Measurements from ENCODE around the gene HIVEP2. TPM values are rescaled to one million over a fixed set of nuclear protein-coding genes. Genes with fewer than 3 reads are reported as not detected.

The HIVEP2 gene
- total and polyA plus RNA-seq, 2 donors from 2014 or later: 2.4 to 26.0 TPM

- H3K36me3 ChIP-seq (ENCODE audit: control insufficient read depth in 2 of 3, insufficient read depth in 3 of 3, low read length in 3 of 3): no peaks in the 10 kb centered on the region
- H3K4me1 ChIP-seq (ENCODE audit: control insufficient read depth in 2 of 3, insufficient read depth in 2 of 3, low read depth in 1 of 3, low read length in 3 of 3): peaks cover 8 to 20% (median 11%) of the 10 kb centered on the region in 3 donors
These were observed 99.1 kb downstream of the HIVEP2 start for GRCh38 chr6:142845624-142846458.

GRCh38 chr6:142845143-142845571 lies 99.8 kb downstream of the HIVEP2 start:
- Histone ChIP-seq H3K4me3 (ENCODE audit: low read length in 3 of 3) (peak overlapping the region in 1 of 3 donors; percentile 43), H3K4me1 (ENCODE audit: control insufficient read depth in 2 of 3, insufficient read depth in 2 of 3, low read depth in 1 of 3, low read length in 3 of 3) (peaks cover 8 to 20% (median 11%) of the 10 kb centered on the region in 3 donors), H3K27me3 (ENCODE audit: control insufficient read depth, insufficient read depth, low read length) (no peaks in the 10 kb centered on the region), H3K27ac (ENCODE audit: low read depth in 2 of 2, low read length in 2 of 2) (peak overlapping the region; percentile 57 to 71), H3K9me3 (ENCODE audit: control insufficient read depth in 2 of 3, insufficient read depth in 1 of 3, low read length in 3 of 3) (no peaks in the 10 kb centered on the region), H3K9ac (ENCODE audit: low read length in 3 of 3) (peak overlapping the region in 1 of 3 donors; percentile 21), H3K36me3 (ENCODE audit: control insufficient read depth in 2 of 3, insufficient read depth in 3 of 3, low read length in 3 of 3) (no peaks in the 10 kb centered on the region)
- no peak for TF ChIP-seq CTCF (IDR thresholded peaks at IDR 0.05; ENCODE audit: borderline replicate concordance, extremely low read depth, insufficient read depth)
- FAIRE-seq: no peak
- DNase-seq: no peak
- intact Hi-C loops (cut with DNase I): no loop called here

More at GRCh38 chr6:142845624-142846458, 99.1 kb downstream of the HIVEP2 start:
- peak; percentile 88 to 96 (median 92) for DNase-seq
- H3K9me3 ChIP-seq (ENCODE audit: control insufficient read depth in 2 of 3, insufficient read depth in 1 of 3, low read length in 3 of 3): no peaks in the 10 kb centered on the region
- peak overlapping the region; percentile 23 to 44 (median 43) for H3K4me3 ChIP-seq (ENCODE audit: low read length in 3 of 3)
- TF ChIP-seq CTCF (IDR thresholded peaks at IDR 0.05; ENCODE audit: borderline replicate concordance, extremely low read depth, insufficient read depth): no peak
- intact Hi-C loops (cut with DNase I): no loop called here
- H3K9ac ChIP-seq (ENCODE audit: low read length in 3 of 3): peak overlapping the region in 1 of 3 donors; percentile 21
- peak overlapping the region; percentile 57 to 71 for H3K27ac ChIP-seq (ENCODE audit: low read depth in 2 of 2, low read length in 2 of 2)
- no peak for FAIRE-seq
- no peaks in the 10 kb centered on the region for H3K27me3 ChIP-seq (ENCODE audit: control insufficient read depth, insufficient read depth, low read length)

GRCh38 chr6:142844065-142844755 lies 100.8 kb downstream of the HIVEP2 start:
- intact Hi-C loops (cut with DNase I): no loop called here
- no peak overlapping the region for H3K27ac ChIP-seq (ENCODE audit: low read depth in 2 of 2, low read length in 2 of 2)
- H3K36me3 ChIP-seq (ENCODE audit: control insufficient read depth in 2 of 3, insufficient read depth in 3 of 3, low read length in 3 of 3): no peaks in the 10 kb centered on the region
- TF ChIP-seq CTCF (IDR thresholded peaks at IDR 0.05; ENCODE audit: borderline replicate concordance, extremely low read depth, insufficient read depth): no peak
- DNase-seq: no peak
- peaks cover 10 to 20% (median 11%) of the 10 kb centered on the region in 3 donors for H3K4me1 ChIP-seq (ENCODE audit: control insufficient read depth in 2 of 3, insufficient read depth in 2 of 3, low read depth in 1 of 3, low read length in 3 of 3)
- no peak for FAIRE-seq
- no peaks in the 10 kb centered on the region for H3K27me3 ChIP-seq (ENCODE audit: control insufficient read depth, insufficient read depth, low read length)
- H3K9ac ChIP-seq (ENCODE audit: low read length in 3 of 3): no peak overlapping the region
- no peaks in the 10 kb centered on the region for H3K9me3 ChIP-seq (ENCODE audit: control insufficient read depth in 2 of 3, insufficient read depth in 1 of 3, low read length in 3 of 3)
- no peak overlapping the region for H3K4me3 ChIP-seq (ENCODE audit: low read length in 3 of 3)
